Measurements from ENCODE around the gene LCN15. TPM values are rescaled to one million over a fixed set of nuclear protein-coding genes. Genes with fewer than 3 reads are reported as not detected.

Gene LCN15
- total and polyA plus RNA-seq, 2 of the 13 experiments (the other 11 are each of a cell fraction or from before 2014, with no cell fraction given), result 1.3 to 53.7 TPM

GRCh38 chr9:136790640-136791515 lies 26.6 kb upstream of the LCN15 start, which contains the start of gene TMEM141 (continued):
- TF ChIP-seq TFDP1 (CRISPR knock-in tag; IDR thresholded peaks at IDR 0.05; ENCODE audit: borderline replicate concordance), result peak; percentile 50; the same call in 1 of the 2 replicates
- no peak for TF ChIP-seq TOPORS (CRISPR knock-in tag; IDR thresholded peaks at IDR 0.05)
- TF ChIP-seq PHF8 (CRISPR knock-in tag; IDR thresholded peaks at IDR 0.05), result peak; percentile 51
- peak; percentile 57; the same call in 1 of the 2 replicates for TF ChIP-seq ZSCAN9 (CRISPR knock-in tag; IDR thresholded peaks at IDR 0.05; ENCODE audit: borderline replicate concordance)
- peak; percentile 34; the same call in 1 of the 2 replicates for TF ChIP-seq ZMAT3 (CRISPR knock-in tag; conservative IDR thresholded peaks at IDR 0.05)
- no peak for TF ChIP-seq SATB2 (CRISPR knock-in tag; IDR thresholded peaks at IDR 0.05)
- TF ChIP-seq, protein P1, sequence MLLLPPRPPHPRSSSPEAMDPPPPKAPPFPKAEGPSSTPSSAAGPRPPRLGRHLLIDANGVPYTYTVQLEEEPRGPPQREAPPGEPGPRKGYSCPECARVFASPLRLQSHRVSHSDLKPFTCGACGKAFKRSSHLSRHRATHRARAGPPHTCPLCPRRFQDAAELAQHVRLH (CRISPR knock-in tag; IDR thresholded peaks at IDR 0.05; ENCODE audit: borderline replicate concordance, low read depth), result 0 out of 2 replicates have a peak, but pooled peaks have one; percentile 22
- no peak for TF ChIP-seq DBP (CRISPR knock-in tag; IDR thresholded peaks at IDR 0.05; ENCODE audit: not compliant biosample characterization)
- no peak for TF ChIP-seq ZNF597 (CRISPR knock-in tag; IDR thresholded peaks at IDR 0.05)
- TF ChIP-seq KDM4B (CRISPR knock-in tag; IDR thresholded peaks at IDR 0.05), result 0 out of 2 replicates have a peak, but pooled peaks have one; percentile 14
- no peak for TF ChIP-seq GTF2F1 (IDR thresholded peaks at IDR 0.05; ENCODE audit: low read length)
- no peak for TF ChIP-seq CREM (IDR thresholded peaks at IDR 0.05)
- no peak for TF ChIP-seq CREM (CRISPR knock-in tag; IDR thresholded peaks at IDR 0.05)
- TF ChIP-seq, protein P2, sequence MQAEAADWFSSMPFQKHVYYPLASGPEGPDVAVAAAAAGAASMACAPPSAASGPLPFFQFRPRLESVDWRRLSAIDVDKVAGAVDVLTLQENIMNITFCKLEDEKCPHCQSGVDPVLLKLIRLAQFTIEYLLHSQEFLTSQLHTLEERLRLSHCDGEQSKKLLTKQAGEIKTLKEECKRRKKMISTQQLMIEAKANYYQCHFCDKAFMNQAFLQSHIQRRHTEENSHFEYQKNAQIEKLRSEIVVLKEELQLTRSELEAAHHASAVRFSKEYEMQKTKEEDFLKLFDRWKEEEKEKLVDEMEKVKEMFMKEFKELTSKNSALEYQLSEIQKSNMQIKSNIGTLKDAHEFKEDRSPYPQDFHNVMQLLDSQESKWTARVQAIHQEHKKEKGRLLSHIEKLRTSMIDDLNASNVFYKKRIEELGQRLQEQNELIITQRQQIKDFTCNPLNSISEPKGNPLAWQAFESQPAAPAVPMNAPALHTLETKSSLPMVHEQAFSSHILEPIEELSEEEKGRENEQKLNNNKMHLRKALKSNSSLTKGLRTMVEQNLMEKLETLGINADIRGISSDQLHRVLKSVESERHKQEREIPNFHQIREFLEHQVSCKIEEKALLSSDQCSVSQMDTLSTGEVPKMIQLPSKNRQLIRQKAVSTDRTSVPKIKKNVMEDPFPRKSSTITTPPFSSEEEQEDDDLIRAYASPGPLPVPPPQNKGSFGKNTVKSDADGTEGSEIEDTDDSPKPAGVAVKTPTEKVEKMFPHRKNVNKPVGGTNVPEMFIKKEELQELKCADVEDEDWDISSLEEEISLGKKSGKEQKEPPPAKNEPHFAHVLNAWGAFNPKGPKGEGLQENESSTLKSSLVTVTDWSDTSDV (CRISPR knock-in tag; IDR thresholded peaks at IDR 0.05), result 0 out of 2 replicates have a peak, but pooled peaks have one; percentile 7
- TF ChIP-seq, protein P3, sequence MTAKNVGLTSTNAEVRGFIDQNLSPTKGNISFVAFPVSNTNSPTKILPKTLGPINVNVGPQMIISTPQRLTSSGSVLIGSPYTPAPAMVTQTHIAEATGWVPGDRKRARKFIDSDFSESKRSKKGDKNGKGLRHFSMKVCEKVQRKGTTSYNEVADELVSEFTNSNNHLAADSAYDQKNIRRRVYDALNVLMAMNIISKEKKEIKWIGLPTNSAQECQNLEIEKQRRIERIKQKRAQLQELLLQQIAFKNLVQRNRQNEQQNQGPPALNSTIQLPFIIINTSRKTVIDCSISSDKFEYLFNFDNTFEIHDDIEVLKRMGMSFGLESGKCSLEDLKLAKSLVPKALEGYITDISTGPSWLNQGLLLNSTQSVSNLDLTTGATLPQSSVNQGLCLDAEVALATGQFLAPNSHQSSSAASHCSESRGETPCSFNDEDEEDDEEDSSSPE (CRISPR knock-in tag; IDR thresholded peaks at IDR 0.05), result peak; percentile 61; the same call in 1 of the 2 replicates
- TF ChIP-seq GPN1 (CRISPR knock-in tag; IDR thresholded peaks at IDR 0.05; ENCODE audit: borderline replicate concordance), result no peak
- TF ChIP-seq TRIM24 (CRISPR knock-in tag; IDR thresholded peaks at IDR 0.05), result no peak
- no peak for TF ChIP-seq ATM (IDR thresholded peaks at IDR 0.05; ENCODE audit: borderline replicate concordance)
- TF ChIP-seq ZSCAN12 (CRISPR knock-in tag; IDR thresholded peaks at IDR 0.05), result peak; percentile 76; the same call in 1 of the 2 replicates
- TF ChIP-seq, protein P4, sequence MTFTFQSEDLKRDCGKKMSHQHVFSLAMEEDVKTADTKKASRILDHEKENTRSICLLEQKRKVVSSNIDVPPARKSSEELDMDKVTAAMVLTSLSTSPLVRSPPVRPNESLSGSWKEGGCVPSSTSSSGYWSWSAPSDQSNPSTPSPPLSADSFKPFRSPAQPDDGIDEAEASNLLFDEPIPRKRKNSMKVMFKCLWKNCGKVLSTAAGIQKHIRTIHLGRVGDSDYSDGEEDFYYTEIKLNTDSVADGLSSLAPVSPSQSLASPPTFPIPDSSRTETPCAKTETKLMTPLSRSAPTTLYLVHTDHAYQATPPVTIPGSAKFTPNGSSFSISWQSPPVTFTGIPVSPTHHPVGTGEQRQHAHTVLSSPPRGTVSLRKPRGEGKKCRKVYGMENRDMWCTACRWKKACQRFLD (CRISPR knock-in tag; IDR thresholded peaks at IDR 0.05; ENCODE audit: borderline replicate concordance), result no peak
- no peak for TF ChIP-seq SUZ12 (IDR thresholded peaks at IDR 0.05; ENCODE audit: low read depth, low read length)
